Hematopoietic multipotent progenitor cell treated with erythropoietin and hydrocortisone succinate and interleukin-3 and kit ligand, for 8 days (in vitro differentiated cells): Measurements from ENCODE around the gene TADA2A.
A peak's percentile ranks its signal among the peaks of the same experiment; 100 is the strongest.
"Not testable (repeated sequence)": the region's sequence is repeated elsewhere in the genome, so short reads cannot be mapped to it uniquely, and the experiment has no call there.

Source experiments
- DNase-seq: peaks from one replicate; pipeline ENCODE4 v3.0.0-alpha.2; 2015

Gene TADA2A

GRCh38 chr17:37494401-37494831 lies 87.7 kb downstream of the TADA2A start:
- DNase-seq: no peak

- no peak for DNase-seq
Observed at GRCh38 chr17:37494971-37495370, 88.3 kb downstream of the TADA2A start.

DNA sequence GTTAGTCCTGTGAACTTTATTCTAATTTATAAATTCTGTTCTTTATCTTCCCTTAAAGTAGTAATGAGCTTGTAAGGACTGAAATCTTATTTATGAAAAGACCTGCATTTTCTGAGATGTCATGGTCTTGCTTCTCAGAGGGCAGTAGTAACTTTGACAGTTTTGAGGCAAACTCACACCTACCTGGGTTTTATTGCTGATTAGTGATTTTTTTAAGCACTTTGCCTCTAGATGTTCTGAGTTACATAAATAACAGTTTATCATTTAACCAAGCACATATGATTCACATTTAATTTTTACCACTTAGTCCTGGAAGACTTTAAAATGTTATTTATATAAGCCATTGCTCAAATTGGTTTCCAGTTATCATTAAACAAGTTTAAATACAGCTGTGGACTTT lies 93.7 kb downstream of the TADA2A start:
- no peak for DNase-seq

DNA sequence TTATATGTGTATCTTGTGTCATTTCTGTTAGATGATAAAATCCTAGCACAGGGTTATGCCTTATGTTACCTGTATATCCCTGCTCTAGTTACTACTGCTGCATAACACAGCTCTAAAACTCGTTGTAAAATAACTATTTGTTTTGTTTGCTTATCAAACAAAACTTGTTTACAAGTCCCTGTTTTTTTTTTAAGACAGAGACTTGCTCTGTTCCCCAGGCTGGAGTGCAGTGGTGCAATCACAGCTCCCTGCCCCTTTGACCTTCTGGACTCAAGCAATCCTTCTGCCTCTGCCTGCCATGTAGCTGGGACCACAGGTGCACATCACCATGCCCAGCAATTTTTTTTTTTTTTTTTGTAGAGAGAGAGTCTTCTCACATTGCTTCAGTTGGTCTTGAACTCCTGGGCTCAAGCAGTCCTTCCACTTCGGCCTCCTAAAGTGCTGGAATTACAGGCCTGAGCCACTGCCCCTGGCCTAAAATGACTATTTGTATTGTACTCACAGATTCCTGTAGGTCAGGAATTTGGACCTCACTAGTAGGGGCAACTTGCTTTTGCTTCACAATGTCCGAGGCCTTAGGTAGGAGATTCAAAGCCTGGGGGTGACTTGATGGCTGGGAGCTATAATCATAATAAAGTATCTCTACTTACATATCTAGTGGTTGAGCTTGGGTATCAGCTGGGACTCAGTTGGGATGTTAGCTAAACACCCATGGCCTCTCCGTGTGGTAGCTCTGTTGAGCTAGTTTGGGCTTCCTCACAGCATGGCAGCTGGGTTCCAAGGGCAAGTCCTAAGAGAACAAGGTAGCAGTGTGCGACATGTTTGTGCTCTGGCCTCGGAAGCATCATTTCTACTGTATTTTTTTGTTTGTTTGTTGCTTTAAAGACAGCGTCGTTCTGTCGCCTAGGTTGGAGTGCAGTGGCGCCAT lies 95.6 kb downstream of the TADA2A start:
- DNase-seq: no peak

DNA sequence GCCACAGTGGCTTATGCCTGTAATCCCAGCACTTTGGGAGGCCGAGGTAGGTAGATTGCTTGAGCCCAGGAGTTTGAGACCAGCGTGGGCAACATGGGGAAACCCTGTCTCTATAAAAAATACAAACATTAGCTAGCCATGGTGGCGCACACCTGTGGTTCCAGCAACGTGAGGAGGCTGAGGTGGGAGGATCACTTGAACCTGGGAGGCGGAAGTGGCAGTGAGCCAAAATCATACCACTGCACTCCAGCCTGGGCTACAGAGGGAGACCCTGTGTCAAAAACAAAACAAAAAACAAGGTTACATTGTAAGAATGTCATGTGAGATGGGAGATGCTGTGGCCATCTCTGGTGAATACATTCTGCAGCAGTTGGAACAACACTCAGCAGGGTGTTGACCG lies 96.5 kb downstream of the TADA2A start:
- DNase-seq: no peak

- no peak for DNase-seq
Observed at GRCh38 chr17:37505333-37505732, 98.6 kb downstream of the TADA2A start.

GRCh38 chr17:37506678-37507077 lies 100.0 kb downstream of the TADA2A start:
- DNase-seq: peak; percentile 53

GRCh38 chr17:37507111-37507510 lies 100.4 kb downstream of the TADA2A start:
- DNase-seq: no peak

DNA sequence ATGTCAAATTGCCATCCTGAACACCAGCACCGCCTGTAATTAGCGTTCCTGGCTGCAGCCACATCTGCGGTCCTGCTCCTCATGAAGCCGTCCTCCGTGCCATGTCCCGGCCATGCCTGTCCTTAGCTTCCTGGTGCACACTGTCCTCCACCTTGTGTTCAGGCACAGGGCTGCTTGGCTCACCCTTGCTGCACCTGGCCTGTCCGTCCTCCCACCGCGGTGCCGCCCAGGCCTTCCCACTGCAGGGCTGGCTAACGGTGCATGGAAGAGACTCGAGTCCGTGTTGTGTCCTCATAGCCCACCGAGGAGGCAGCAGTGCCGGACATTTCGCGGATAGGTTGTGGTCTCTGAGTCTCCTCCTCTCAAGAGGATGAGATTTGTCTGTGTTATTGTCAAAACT lies 103.4 kb downstream of the TADA2A start:
- no peak for DNase-seq

DNA sequence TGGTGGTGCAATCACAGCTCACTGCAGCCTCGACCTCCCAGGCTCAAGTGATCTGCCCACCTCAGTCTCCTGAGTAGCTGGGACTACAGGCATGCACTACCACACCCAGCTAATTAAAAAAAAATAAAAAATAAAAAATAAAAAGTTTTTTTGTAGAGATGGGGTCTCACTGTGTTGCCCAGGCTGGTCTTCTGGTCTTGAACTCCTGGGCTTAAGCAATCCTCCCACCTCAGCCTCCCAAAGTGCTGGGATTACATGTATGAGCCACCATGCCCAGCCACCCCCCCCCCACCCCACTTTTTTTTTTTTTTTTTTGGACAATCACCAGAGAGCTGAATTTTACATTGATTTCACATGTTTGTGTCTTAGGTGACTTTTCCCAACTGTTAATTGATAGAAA lies 105.0 kb downstream of the TADA2A start:
- DNase-seq: not testable (repeated sequence)

DNA sequence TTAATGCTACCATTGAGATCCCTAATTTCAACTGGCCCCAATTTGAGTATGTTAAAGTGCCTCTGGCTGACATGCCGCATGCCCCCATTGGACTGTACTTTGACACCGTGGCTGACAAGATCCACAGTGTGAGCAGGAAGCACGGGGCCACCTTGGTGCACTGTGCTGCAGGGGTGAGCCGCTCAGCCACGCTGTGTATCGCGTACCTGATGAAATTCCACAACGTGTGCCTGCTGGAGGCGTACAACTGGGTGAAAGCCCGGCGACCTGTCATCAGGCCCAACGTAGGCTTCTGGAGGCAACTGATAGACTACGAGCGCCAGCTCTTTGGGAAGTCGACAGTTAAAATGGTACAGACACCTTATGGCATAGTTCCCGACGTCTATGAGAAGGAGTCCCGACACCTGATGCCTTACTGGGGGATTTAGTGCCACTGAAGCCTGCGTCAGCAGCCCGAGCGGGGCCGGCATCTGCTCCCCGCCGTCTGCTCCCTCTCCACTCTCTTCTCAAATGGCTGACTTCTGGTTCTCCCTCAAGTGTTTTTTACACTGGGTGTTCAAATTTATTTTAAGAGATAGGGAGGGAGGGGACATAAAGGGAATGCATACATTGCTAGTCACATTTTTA lies 105.9 kb downstream of the TADA2A start:
- no peak for DNase-seq

DNA sequence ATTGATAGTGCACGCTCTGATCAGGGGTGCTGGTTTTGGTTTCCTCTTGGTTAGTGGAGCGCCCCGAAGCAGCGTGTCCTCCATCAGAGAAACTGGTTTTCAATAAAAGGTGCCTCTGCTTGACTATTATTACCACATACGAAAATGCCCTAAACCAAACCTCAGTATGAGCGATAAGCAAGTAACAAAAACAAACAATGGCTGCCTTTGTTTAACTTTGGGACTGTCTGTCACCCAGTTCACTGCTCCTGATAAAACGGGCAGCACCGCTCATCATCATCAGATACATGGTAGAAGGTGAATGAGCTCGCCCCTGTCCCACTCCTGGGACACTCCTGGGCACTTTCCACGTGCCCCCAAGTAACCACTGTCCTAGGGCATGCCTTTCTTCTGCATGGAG lies 107.0 kb downstream of the TADA2A start:
- DNase-seq: no peak

DNA sequence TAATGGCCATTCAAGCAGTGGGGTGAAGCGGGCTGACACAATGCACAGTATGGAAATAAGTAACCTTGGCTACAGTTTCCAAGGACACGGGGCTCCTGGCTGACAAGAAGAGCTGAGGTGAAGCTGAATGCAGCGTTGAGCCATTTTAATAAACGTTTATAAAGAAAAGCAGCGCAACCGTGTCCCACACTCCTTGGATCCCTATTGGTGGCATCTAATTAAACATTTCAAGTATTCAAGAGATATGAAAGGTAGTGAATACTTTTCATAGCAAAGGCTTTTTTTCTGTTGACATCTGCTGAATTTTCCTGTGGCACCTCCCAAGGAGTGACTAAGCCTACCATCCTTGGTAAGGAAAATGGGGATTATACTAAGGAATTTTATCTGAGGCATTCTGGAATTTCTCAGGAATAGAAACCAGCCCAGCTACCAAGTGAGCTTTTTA lies 109.5 kb downstream of the TADA2A start:
- DNase-seq: no peak

DNA sequence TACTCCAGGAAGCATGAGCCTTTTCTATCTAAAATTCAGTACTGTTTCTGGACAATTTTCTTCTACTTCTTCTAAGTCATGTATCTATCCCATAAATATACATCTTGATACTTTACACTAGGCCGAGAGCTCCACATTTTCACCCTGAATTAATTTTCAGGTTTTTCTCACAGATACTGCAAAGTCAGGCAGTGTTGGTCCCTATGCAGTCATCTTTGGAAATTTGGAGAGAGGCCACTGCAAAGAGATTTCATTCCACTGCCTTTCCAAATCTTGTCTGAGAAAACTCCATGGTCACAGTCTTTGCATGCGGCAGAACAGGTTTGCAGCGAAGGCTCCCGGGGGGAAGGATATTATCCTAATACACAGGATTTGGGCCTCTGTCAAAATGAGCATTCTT lies 111.2 kb downstream of the TADA2A start:
- no peak for DNase-seq

DNA sequence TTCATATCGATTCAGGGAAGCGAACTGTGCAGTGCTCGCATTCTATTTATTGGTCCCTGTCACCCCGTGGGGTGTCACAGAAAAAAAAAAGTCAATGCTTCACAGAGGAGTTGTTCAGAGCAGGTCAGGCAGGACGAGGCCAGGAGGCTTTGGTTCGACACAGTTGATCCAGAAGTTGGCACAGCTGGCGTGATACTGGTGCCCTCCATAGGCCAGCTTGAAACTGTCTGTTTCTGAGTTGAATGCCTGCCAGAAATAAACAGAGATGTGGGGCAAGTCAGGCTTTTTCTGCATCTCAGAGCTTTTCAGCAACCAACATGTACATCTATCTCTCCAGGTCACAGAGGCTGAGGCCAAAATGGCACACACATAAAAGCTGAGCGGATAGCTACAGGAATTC lies 112.1 kb downstream of the TADA2A start:
- peak; percentile 69 for DNase-seq

DNA sequence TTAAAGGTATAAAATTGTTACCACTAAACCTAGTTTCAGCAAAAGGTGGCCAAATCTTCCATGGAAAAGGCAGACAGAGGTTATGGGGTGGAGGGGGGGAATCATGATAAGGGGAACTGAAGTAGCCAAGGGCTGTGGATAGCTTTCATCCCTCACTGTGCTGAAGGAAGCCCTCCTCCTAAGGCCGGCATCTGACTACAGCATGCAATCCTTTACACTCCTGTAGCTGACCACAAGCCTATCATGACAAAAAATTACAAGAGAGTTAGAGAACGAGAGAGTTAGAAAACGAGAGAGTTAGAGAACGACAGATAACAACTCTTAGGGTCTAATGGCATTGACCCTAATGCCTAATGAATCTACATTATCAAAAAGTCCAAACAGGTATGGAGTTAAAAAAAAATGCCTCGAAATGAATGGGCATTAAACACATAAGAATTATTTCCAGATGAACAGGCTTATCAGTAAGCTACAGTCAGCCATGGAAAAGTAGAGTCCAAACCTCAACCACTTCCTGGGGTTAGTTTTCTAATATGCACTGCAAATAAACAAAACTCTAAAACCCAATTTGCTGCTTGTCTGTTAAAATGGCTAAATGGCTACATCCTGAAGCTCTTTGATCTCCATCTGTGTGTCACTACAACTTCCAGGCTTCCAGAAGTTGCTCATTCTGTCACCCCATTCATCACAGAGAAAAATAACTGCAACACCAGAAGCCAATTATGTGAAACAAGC lies 112.7 kb downstream of the TADA2A start:
- peak; percentile 79 for DNase-seq

- peak; percentile 9 for DNase-seq
Observed at GRCh38 chr17:37520174-37520573, 113.5 kb downstream of the TADA2A start.

DNA sequence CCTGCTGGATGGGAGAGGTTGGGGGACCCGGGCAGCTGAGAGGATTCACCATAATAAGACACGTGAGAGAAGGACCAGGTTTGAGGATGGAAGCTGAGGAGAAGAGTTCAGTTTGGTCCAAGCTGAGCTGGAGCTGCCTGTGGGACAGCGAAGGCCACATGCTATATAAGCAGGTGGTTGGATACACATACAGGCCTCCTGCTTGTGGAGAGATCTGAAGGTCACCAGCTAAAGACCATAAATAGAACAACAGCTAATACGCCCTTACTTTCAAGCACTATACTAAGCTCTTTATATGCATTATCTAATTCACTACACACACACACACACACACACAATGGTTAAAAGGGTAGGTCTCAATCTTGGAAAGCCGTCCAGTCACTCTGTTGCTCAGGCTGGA lies 115.1 kb downstream of the TADA2A start:
- no peak for DNase-seq

DNA sequence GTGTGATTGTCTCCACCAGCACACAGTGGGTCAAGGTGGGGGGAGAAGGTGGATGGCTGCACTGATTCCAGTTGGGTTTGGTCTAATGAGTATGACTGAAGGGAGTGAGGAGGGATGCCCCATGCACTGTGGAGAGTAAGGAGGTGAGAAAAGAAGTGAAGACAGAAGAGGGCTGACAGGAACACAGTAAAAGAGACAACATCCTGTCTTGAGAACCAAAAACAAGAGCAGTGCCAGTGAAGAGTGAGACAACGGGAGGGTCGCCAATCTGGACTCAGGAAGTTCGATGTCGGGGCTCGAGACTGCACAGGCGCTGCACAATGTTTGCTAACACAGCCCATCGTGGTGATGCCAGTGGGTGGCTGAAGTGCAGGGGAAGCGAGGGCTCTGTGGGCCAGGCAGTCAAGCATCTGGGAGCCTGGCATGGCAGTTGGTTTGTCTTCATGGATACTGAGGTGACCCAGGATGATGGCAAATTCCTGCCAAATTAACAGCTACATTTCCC lies 117.1 kb downstream of the TADA2A start:
- DNase-seq: no peak

GRCh38 chr17:37527249-37527851 lies 120.7 kb downstream of the TADA2A start:
- DNase-seq: peak; percentile 67
